SJSA1 (cell line): ENCODE results near the gene SMURF2. TPM values are rescaled to one million over a fixed set of nuclear protein-coding genes. Genes with fewer than 3 reads are reported as not detected.
A peak's percentile ranks its signal among the peaks of the same experiment; 100 is the strongest.
"Not testable (repeated sequence)": the region's sequence is repeated elsewhere in the genome, so short reads cannot be mapped to it uniquely, and the experiment has no call there.

Experiments used
- DNase-seq, 2 experiments: peaks; one replicate each; pipeline ENCODE4 v3.0.0-alpha.2; 2015 to 2020; ENCODE audit warnings: low spot score in 2 of 2, low read depth in 1 of 2
- H3K27ac ChIP-seq: fragments of 250-450 bp; sonication (Bioruptor Pico); 2 replicates; pipeline ENCODE4 v1.5.1; 2020; ENCODE audit warnings: mild to moderate bottlenecking, moderate library complexity
- H3K27me3 ChIP-seq: fragments of 250-450 bp; sonication (Bioruptor Pico); replicated peaks from 2 replicates; pipeline ENCODE4 v1.5.1; 2020; ENCODE audit warnings: mild to moderate bottlenecking, moderate library complexity
- H3K36me3 ChIP-seq: fragments of 250-450 bp; sonication (Bioruptor Pico); 2 replicates; pipeline ENCODE4 v1.5.1; 2020; ENCODE audit warnings: mild to moderate bottlenecking
- H3K4me1 ChIP-seq: fragments of 250-450 bp; sonication (Bioruptor Pico); replicated peaks from 2 replicates; pipeline ENCODE4 v1.6.1; 2021; ENCODE audit warnings: mild to moderate bottlenecking
- H3K4me3 ChIP-seq: fragments of 250-450 bp; sonication (Bioruptor Pico); 2 replicates; pipeline ENCODE4 v1.5.1; 2020; ENCODE audit warnings: mild to moderate bottlenecking
- H3K9me3 ChIP-seq: fragments of 250-450 bp; sonication (Bioruptor Pico); replicated peaks from 2 replicates; pipeline ENCODE4 v1.5.1; 2020; ENCODE audit warnings: mild to moderate bottlenecking
- total RNA-seq: library from RNA; depleted of rRNA; stranded (reverse); fragments of >200 nt; shearing (Covaris generic); gene quantifications from 2 replicates; pipeline ENCODE4 v1.2.3, GENCODE V29; 2014

The SMURF2 gene
- total RNA-seq, 1 experiment from 2014 or later = 101 TPM

GRCh38 chr17:64580384-64581315 lies 81.5 kb downstream of the SMURF2 start:
- Histone ChIP-seq H3K27ac (no peak overlapping the region), H3K4me1 (peaks cover 8% of the 10 kb centered on the region), H3K4me3 (no peak overlapping the region), H3K9me3 (no peaks in the 10 kb centered on the region), H3K27me3 (no peaks in the 10 kb centered on the region), H3K36me3 (peaks cover 82% of the 10 kb centered on the region)
- DNase-seq = no peak

DNA sequence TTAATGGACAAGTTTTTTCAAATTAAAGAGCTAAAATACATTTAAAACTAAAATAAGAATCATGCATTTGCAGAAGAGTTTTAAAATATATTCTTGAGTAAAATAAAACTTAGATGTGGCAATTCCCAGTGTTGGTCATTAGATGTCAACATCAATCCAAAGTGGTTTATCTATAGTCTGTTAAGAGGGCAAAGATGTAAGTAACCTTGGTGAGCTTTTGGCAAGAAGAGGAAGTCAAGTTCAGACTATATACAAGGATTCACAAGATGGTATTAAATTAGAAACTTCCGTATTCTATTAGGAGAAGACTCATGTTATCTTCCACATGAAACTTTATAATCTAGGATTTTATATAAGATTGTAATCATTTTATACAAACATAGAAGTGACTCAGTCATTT lies 82.2 kb downstream of the SMURF2 start:
- no peak overlapping the region for H3K27ac ChIP-seq

DNA sequence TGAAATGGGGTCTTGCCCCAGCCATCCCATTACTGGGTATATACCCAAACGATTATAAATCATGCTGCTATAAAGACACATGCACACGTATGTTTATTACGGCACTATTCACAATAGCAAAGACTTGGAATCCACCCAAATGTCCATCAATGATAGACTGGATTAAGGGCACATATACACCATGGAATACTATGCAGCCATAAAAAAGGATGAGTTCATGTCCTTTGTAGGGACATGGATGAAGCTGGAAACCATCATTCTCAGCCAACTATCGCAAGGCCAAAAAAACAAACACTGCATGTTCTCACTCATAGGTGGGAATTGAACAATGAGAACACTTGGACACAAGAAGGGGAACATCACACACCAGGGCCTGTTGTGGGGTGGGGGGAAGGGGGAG lies 85.1 kb downstream of the SMURF2 start:
- not testable (repeated sequence) for H3K27me3 ChIP-seq, H3K27ac ChIP-seq, H3K4me3 ChIP-seq, H3K9me3 ChIP-seq, DNase-seq
- peaks cover 78% of the 10 kb centered on the region for H3K36me3 ChIP-seq
- H3K4me1 ChIP-seq = peaks cover 33% of the 10 kb centered on the region

More for the DNA sequence above, 82.2 kb downstream of the SMURF2 start:
- Histone ChIP-seq H3K4me3 (no peak overlapping the region), H3K36me3 (peaks cover 82% of the 10 kb centered on the region), H3K27me3 (no peaks in the 10 kb centered on the region), H3K9me3 (no peaks in the 10 kb centered on the region), H3K4me1 (peaks cover 15% of the 10 kb centered on the region)
- DNase-seq = no peak

DNA sequence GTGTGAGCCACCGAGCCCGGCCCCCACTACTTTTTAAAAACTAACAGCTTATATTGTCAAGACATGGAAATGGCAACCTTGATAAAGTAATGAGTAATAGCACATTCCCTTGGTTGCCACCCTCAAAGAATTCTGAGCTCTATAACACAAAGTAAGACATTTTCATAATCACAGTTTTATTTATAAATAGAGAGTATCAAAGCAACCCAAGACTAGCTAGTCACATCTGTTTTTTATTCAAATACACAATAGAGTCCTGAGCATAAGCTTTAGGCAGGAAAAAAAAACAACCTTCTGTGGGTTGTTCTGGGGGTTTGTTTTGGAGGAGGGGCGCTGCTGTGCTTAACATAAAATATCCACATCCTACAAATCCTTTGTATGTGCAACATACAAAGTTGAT lies 86.7 kb downstream of the SMURF2 start:
- H3K36me3 ChIP-seq = peaks cover 78% of the 10 kb centered on the region
- H3K4me3 ChIP-seq = no peak overlapping the region
- peak overlapping the region; percentile 68 for H3K27ac ChIP-seq
- peak in 1 of 2 experiments; percentile 83 for DNase-seq
- H3K4me1 ChIP-seq = peaks cover 33% of the 10 kb centered on the region
- H3K27me3 ChIP-seq = no peaks in the 10 kb centered on the region
- no peaks in the 10 kb centered on the region for H3K9me3 ChIP-seq

- no peaks in the 10 kb centered on the region for H3K27me3 ChIP-seq
- H3K27ac ChIP-seq = peak overlapping the region; percentile 68
- H3K4me1 ChIP-seq = peaks cover 33% of the 10 kb centered on the region
- H3K36me3 ChIP-seq = peaks cover 78% of the 10 kb centered on the region
- no peak overlapping the region for H3K4me3 ChIP-seq
- no peaks in the 10 kb centered on the region for H3K9me3 ChIP-seq
- no peak for DNase-seq
Observed at GRCh38 chr17:64574646-64575045, 87.5 kb downstream of the SMURF2 start.

- Histone ChIP-seq H3K9me3 (no peaks in the 10 kb centered on the region), H3K27ac (peak overlapping the region; percentile 47), H3K27me3 (no peaks in the 10 kb centered on the region), H3K4me1 (peaks cover 33% of the 10 kb centered on the region), H3K4me3 (no peak overlapping the region), H3K36me3 (peaks cover 79% of the 10 kb centered on the region)
- no peak for DNase-seq
Observed at GRCh38 chr17:64573214-64573613, 88.9 kb downstream of the SMURF2 start.

DNA sequence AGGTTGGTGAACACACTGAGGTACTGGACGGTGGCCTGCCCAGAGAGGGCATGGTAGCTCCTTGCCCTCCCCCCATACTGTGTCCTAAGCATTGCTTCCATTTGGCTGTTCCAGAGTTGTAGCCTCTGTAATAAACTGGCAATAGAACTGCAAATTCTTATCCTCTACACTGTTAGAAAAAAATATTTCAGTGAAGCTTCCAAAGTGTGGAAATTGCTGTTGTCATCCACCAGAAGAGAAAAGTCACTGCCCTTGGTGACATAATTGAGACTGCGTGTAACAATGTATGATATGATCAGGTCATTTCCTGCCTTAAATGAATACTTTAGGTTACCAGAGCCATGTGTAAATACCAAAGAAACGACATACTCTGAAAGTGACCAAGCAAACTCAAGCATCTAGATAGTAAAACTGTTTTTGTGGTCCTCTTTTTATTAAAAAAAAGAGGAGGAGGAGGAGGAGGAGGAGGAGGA lies 89.4 kb downstream of the SMURF2 start:
- peak overlapping the region; percentile 74 for H3K27ac ChIP-seq

GRCh38 chr17:64571746-64572145 lies 90.4 kb downstream of the SMURF2 start:
- H3K36me3 ChIP-seq = peaks cover 72% of the 10 kb centered on the region
- no peak for DNase-seq
- H3K9me3 ChIP-seq = no peaks in the 10 kb centered on the region
- peaks cover 33% of the 10 kb centered on the region for H3K4me1 ChIP-seq
- no peak overlapping the region for H3K27ac ChIP-seq
- H3K4me3 ChIP-seq = no peak overlapping the region
- no peaks in the 10 kb centered on the region for H3K27me3 ChIP-seq

More for the DNA sequence above, 89.4 kb downstream of the SMURF2 start:
- peak in 1 of 2 experiments; percentile 63 for DNase-seq
- no peaks in the 10 kb centered on the region for H3K9me3 ChIP-seq
- H3K36me3 ChIP-seq = peaks cover 79% of the 10 kb centered on the region
- peaks cover 33% of the 10 kb centered on the region for H3K4me1 ChIP-seq
- no peaks in the 10 kb centered on the region for H3K27me3 ChIP-seq
- H3K4me3 ChIP-seq = no peak overlapping the region

DNA sequence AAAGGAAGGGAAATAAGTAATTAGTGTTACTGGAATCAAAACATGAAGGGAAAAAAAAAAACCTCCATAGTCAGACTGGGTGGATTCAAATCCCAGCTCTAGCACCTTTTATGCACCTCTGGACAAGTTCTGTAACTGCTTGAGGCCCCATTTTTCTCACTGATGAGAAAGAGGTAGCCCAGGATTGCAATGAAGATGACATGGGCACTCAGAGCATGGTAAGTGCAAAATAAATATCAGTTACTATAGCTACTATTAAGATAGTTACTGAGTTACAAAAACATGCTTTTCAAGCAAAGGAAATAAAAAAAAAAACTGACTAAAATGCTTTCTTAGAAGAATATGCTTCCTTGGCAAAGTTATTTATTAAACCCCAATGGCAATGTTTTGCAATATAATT lies 96.5 kb downstream of the SMURF2 start:
- no peak overlapping the region for H3K4me3 ChIP-seq
- H3K27ac ChIP-seq = no peak overlapping the region
- no peaks in the 10 kb centered on the region for H3K9me3 ChIP-seq
- no peak for DNase-seq
- H3K4me1 ChIP-seq = peaks cover 9% of the 10 kb centered on the region
- peaks cover 68% of the 10 kb centered on the region for H3K36me3 ChIP-seq
- no peaks in the 10 kb centered on the region for H3K27me3 ChIP-seq

DNA sequence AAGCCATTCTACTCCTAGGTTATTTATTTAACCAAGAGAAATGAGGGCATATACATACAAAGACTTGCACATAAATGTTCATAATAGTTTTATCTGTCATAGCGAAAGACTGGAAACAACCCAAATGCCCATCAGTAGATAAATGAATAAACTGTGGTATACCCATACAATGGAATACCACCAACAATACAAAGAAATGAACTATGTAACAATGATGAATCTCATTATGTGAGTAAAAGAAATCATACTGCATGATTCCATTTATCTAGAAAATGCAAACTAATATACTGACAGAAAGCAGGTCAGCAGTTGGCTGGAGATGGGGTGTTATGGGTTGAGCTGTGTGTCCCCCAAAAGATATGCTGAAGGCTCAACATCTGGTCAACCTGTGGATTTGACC lies 98.0 kb downstream of the SMURF2 start:
- Histone ChIP-seq H3K4me3 (no peak overlapping the region), H3K36me3 (peaks cover 64% of the 10 kb centered on the region), H3K27me3 (no peaks in the 10 kb centered on the region), H3K9me3 (no peaks in the 10 kb centered on the region), H3K27ac (no peak overlapping the region), H3K4me1 (peaks cover 9% of the 10 kb centered on the region)
- no peak for DNase-seq

- DNase-seq = no peak
- H3K36me3 ChIP-seq = peaks cover 94% of the 10 kb centered on the region
- no peak overlapping the region for H3K4me3 ChIP-seq
- no peaks in the 10 kb centered on the region for H3K27me3 ChIP-seq
- no peak overlapping the region for H3K27ac ChIP-seq
- H3K4me1 ChIP-seq = no peaks in the 10 kb centered on the region
- no peaks in the 10 kb centered on the region for H3K9me3 ChIP-seq
Observed at GRCh38 chr17:64555281-64555680, 106.8 kb downstream of the SMURF2 start.

GRCh38 chr17:64554028-64554637 lies 108.0 kb downstream of the SMURF2 start:
- no peaks in the 10 kb centered on the region for H3K9me3 ChIP-seq
- H3K27ac ChIP-seq = no peak overlapping the region
- H3K36me3 ChIP-seq = peaks cover 97% of the 10 kb centered on the region
- DNase-seq = no peak
- H3K4me1 ChIP-seq = no peaks in the 10 kb centered on the region
- no peak overlapping the region for H3K4me3 ChIP-seq
- no peaks in the 10 kb centered on the region for H3K27me3 ChIP-seq

- Histone ChIP-seq H3K4me3 (no peak overlapping the region), H3K36me3 (peaks cover 99% of the 10 kb centered on the region), H3K4me1 (no peaks in the 10 kb centered on the region), H3K27me3 (no peaks in the 10 kb centered on the region), H3K9me3 (no peaks in the 10 kb centered on the region), H3K27ac (no peak overlapping the region)
- DNase-seq = no peak
Observed at GRCh38 chr17:64551461-64551860, 110.6 kb downstream of the SMURF2 start.

GRCh38 chr17:64547319-64547718 lies 114.8 kb downstream of the SMURF2 start:
- no peaks in the 10 kb centered on the region for H3K27me3 ChIP-seq
- H3K27ac ChIP-seq = no peak overlapping the region
- no peak overlapping the region for H3K4me3 ChIP-seq
- no peak for DNase-seq
- H3K36me3 ChIP-seq = peaks cover 99% of the 10 kb centered on the region
- H3K4me1 ChIP-seq = no peaks in the 10 kb centered on the region
- no peaks in the 10 kb centered on the region for H3K9me3 ChIP-seq
